ENCODE measurements around the gene CTAG1B. TPM values are rescaled to one million over a fixed set of nuclear protein-coding genes. Genes with fewer than 3 reads are reported as not detected.

The CTAG1B gene
- total RNA-seq, result not detected in 2 replicates

GRCh38 chrX:154619182-154619581, at the start of gene CTAG1B:
CTAG1B (minus strand) TSS chrX:154619282; CDS start chrX:154619218, 64 bp downstream.

GRCh38 chrX:154653413-154653812, 34.3 kb upstream of the CTAG1B start, which contains the start of gene CTAG2:
CTAG2 (minus strand) TSS chrX:154653579; CDS start chrX:154653515, 64 bp downstream.

GRCh38 chrX:154584585-154585183, 34.4 kb downstream of the CTAG1B start, which contains the start of gene CTAG1A:
CTAG1A (plus strand) TSS chrX:154585133; CDS start chrX:154585207, 74 bp downstream.

Small RNA genes lying within 50 kb of the gene (small RNA-seq; reads per million reads assigned to genes)
- gene AC244090.1 (not detected), gene AC244107.2 (not detected)

Other genes with a start within 250 kb of the CTAG1B start
- 1,650 and 2,218 TPM in 2 replicates for gene FLNA, start 244.6 kb downstream of the CTAG1B start, total RNA-seq
- 40.6 and 56.5 TPM in 2 replicates for gene EMD, start 240.0 kb downstream of the CTAG1B start, total RNA-seq
- gene RPL10, start 220.9 kb downstream of the CTAG1B start, total RNA-seq, result 3,434 and 3,696 TPM in 2 replicates
- gene DNASE1L1, start 210.0 kb downstream of the CTAG1B start, total RNA-seq, result 102 and 110 TPM in 2 replicates
- 22.4 and 22.9 TPM in 2 replicates for gene TAFAZZIN, start 207.7 kb downstream of the CTAG1B start, total RNA-seq
- gene ATP6AP1, start 190.6 kb downstream of the CTAG1B start, total RNA-seq, result 83.5 and 83.6 TPM in 2 replicates
- gene GDI1, start 182.1 kb downstream of the CTAG1B start, total RNA-seq, result 80.5 and 121 TPM in 2 replicates
- gene FAM50A, start 175.1 kb downstream of the CTAG1B start, total RNA-seq, result 39.4 and 44.1 TPM in 2 replicates
- 14.9 and 21.6 TPM in 2 replicates for gene PLXNA3, start 161.0 kb downstream of the CTAG1B start, total RNA-seq
- 15.4 and 18.9 TPM in 2 replicates for gene LAGE3, start 140.0 kb downstream of the CTAG1B start, total RNA-seq
- gene UBL4A, start 132.7 kb downstream of the CTAG1B start, total RNA-seq, result 39.9 and 43.1 TPM in 2 replicates
- gene SLC10A3, start 128.7 kb downstream of the CTAG1B start, total RNA-seq, result 29.9 and 33.6 TPM in 2 replicates
- gene FAM3A, start 103.0 kb downstream of the CTAG1B start, total RNA-seq, result 17.7 and 22.2 TPM in 2 replicates
- 96.0 and 108 TPM in 2 replicates for gene G6PD, start 72.4 kb downstream of the CTAG1B start, total RNA-seq
- 25.7 and 26.8 TPM in 2 replicates for gene IKBKG, start 71.7 kb downstream of the CTAG1B start, total RNA-seq
- not detected in 2 replicates for gene CTAG1A, start 34.1 kb downstream of the CTAG1B start, total RNA-seq
- gene CTAG2, start 34.3 kb upstream of the CTAG1B start, total RNA-seq, result not detected in 2 replicates
- 9.4 and 18.0 TPM in 2 replicates for gene GAB3, start 131.8 kb upstream of the CTAG1B start, total RNA-seq
- 53.2 and 57.8 TPM in 2 replicates for gene DKC1, start 143.6 kb upstream of the CTAG1B start, total RNA-seq
- gene MPP1, start 186.2 kb upstream of the CTAG1B start, total RNA-seq, result 25.8 and 37.1 TPM in 2 replicates
- gene SMIM9, start 215.4 kb upstream of the CTAG1B start, total RNA-seq, result not detected in 2 replicates

Measured in vein endothelial cell (primary cell).